ENCODE results near the gene CALY. TPM values are rescaled to one million over a fixed set of nuclear protein-coding genes. Genes with fewer than 3 reads are reported as not detected.

The CALY gene
- polyA plus RNA-seq, 2 of the 4 experiments (the other 2 are of a cell fraction) = 0.30 to 0.63 TPM

DNA sequence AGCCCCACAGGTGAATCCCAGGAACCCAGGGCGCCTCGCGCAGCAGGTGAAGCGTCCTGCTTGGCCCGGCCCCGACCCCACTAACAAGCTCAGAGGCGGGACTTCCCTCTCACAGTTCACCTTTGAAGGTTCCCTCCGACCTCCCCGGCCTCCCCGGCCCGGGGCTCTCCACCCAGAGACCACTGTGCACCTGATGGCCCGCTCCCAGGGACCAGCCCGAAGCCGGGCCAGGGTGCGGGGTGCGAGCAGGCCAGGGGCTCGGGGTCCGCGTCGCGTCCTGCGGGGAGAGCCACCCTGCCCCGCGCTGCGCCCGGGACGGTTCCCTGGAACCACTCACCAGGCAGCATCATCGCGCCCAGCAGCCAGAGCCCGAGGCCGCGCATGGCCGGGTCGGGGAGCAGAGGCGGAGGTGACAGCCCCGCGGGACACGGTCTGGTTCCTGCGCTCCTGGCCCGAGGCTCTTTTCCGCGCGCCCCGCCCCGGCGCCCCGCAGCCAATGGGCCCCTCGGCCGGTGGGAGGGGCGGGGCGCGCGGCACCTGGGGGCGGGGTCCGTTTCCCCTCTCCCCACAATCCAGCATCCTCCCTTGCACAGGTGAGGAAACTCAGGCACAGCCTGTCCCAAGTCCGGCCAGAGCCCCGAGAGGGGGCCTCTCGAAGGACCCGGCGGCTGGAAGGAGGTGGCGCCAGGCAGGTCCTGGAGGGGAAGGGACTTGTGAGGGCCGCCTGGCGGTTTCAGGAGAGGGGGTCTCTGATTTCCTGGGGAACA, 60.1 kb downstream of the CALY start, which contains the start of gene ADAM8:
ADAM8 (minus strand) TSS at position 434 of the 767 bp plus-strand sequence; CDS start at position 383, 51 bp downstream.
- CTCF ChIA-PET = interaction anchor here (0.7 to 4.3 kb wide), 5 partner anchors 9 to 474 kb away, joined by 3 to 21 read pairs (median 4); no protein-coding TSS in a partner anchor

DNA sequence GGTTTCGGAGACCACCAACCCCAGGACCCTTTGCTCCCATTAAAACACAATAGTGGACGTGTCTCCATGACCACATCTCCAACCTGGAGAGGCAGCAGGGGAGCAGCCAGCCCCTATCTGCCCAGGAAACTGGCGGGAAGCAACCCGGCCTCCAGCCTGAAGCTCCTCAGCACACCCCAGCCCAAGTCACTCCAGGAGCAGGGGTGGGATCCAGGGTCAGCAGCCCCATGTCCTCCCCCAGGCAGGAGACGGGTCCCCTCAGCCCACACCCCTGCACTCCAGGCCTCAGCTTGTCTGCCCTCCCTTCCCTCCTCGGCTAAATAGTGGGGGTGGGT, 60.6 kb downstream of the CALY start:
- Histone ChIP-seq H3K4me1 (peaks cover 4% of the 10 kb centered on the region; the same call in 1 of the 3 replicates), H3K9me3 (no peaks in the 10 kb centered on the region), H3K27ac (no peak overlapping the region), H3K4me2 (no peak overlapping the region), H3K4me3 (no peak overlapping the region)
- FAIRE-seq = no peak
- CTCF ChIA-PET = interaction anchor here (1.1 to 4.3 kb wide), 3 partner anchors 9 to 32 kb away, joined by 4 to 21 read pairs (median 4); no protein-coding TSS in a partner anchor
- ATAC-seq = no peak
- 89% methylated on average over 5 of the region's 6 CpGs for WGBS (ENCODE audit: missing lambda C conversion rate)
- TF ChIP-seq, protein P1, sequence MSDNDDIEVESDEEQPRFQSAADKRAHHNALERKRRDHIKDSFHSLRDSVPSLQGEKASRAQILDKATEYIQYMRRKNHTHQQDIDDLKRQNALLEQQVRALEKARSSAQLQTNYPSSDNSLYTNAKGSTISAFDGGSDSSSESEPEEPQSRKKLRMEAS (IDR thresholded peaks at IDR 0.05) = no peak
- TF ChIP-seq, protein P2, sequence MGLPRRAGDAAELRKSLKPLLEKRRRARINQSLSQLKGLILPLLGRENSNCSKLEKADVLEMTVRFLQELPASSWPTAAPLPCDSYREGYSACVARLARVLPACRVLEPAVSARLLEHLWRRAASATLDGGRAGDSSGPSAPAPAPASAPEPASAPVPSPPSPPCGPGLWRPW (IDR thresholded peaks at IDR 0.05) = no peak
- no peak for TF ChIP-seq ZFP36 (IDR thresholded peaks at IDR 0.05; ENCODE audit: borderline replicate concordance, partially characterized antibody)
- TF ChIP-seq, protein P3, sequence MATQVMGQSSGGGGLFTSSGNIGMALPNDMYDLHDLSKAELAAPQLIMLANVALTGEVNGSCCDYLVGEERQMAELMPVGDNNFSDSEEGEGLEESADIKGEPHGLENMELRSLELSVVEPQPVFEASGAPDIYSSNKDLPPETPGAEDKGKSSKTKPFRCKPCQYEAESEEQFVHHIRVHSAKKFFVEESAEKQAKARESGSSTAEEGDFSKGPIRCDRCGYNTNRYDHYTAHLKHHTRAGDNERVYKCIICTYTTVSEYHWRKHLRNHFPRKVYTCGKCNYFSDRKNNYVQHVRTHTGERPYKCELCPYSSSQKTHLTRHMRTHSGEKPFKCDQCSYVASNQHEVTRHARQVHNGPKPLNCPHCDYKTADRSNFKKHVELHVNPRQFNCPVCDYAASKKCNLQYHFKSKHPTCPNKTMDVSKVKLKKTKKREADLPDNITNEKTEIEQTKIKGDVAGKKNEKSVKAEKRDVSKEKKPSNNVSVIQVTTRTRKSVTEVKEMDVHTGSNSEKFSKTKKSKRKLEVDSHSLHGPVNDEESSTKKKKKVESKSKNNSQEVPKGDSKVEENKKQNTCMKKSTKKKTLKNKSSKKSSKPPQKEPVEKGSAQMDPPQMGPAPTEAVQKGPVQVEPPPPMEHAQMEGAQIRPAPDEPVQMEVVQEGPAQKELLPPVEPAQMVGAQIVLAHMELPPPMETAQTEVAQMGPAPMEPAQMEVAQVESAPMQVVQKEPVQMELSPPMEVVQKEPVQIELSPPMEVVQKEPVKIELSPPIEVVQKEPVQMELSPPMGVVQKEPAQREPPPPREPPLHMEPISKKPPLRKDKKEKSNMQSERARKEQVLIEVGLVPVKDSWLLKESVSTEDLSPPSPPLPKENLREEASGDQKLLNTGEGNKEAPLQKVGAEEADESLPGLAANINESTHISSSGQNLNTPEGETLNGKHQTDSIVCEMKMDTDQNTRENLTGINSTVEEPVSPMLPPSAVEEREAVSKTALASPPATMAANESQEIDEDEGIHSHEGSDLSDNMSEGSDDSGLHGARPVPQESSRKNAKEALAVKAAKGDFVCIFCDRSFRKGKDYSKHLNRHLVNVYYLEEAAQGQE (IDR thresholded peaks at IDR 0.05) = no peak
- no peak for TF ChIP-seq MYC (IDR thresholded peaks at IDR 0.05; ENCODE audit: borderline replicate concordance, low read length)
- TF ChIP-seq HOXB5 (CRISPR knock-in tag; IDR thresholded peaks at IDR 0.05) = no peak
- TF ChIP-seq JUN (IDR thresholded peaks at IDR 0.05) = no peak
- TF ChIP-seq TP53 (CRISPR knock-in tag; IDR thresholded peaks at IDR 0.05) = no peak
- TF ChIP-seq, protein P4, sequence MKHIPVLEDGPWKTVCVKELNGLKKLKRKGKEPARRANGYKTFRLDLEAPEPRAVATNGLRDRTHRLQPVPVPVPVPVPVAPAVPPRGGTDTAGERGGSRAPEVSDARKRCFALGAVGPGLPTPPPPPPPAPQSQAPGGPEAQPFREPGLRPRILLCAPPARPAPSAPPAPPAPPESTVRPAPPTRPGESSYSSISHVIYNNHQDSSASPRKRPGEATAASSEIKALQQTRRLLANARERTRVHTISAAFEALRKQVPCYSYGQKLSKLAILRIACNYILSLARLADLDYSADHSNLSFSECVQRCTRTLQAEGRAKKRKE (CRISPR knock-in tag; IDR thresholded peaks at IDR 0.05; ENCODE audit: low read depth) = no peak
- no peak for DNase-seq (ENCODE audit: low read depth in 1 of 2, low spot score in 1 of 2)
- POLR2A ChIA-PET = no interaction called here

More for the DNA sequence above, 60.1 kb downstream of the CALY start, which contains the start of gene ADAM8:
- H3K27ac ChIP-seq = no peak within 1 kb of the TSS
- no peak within 1 kb of the TSS for H3K4me2 ChIP-seq
- ATAC-seq (no peak), FAIRE-seq (no peak), DNase-seq (ENCODE audit: low read depth in 1 of 2, low spot score in 1 of 2) (no peak)
- H3K4me3 ChIP-seq = no peak within 1 kb of the TSS
- 87% methylated on average over 30 of the region's 63 CpGs for WGBS (ENCODE audit: missing lambda C conversion rate)
- TF ChIP-seq RAD21 (conservative IDR thresholded peaks at IDR 0.05 in 1 of 2, IDR thresholded peaks at IDR 0.05 in 1 of 2) (no peak), SREBF2 (IDR thresholded peaks at IDR 0.05) (no peak), RFX5 (IDR thresholded peaks at IDR 0.05) (no peak), RARB (CRISPR knock-in tag; IDR thresholded peaks at IDR 0.05) (no peak), TFCP2L1 (CRISPR knock-in tag; IDR thresholded peaks at IDR 0.05) (no peak), EP300 (IDR thresholded peaks at IDR 0.05) (no peak), CBX2 (IDR thresholded peaks at IDR 0.05; ENCODE audit: borderline replicate concordance, low read depth) (no peak)
- TF ChIP-seq, protein P5, sequence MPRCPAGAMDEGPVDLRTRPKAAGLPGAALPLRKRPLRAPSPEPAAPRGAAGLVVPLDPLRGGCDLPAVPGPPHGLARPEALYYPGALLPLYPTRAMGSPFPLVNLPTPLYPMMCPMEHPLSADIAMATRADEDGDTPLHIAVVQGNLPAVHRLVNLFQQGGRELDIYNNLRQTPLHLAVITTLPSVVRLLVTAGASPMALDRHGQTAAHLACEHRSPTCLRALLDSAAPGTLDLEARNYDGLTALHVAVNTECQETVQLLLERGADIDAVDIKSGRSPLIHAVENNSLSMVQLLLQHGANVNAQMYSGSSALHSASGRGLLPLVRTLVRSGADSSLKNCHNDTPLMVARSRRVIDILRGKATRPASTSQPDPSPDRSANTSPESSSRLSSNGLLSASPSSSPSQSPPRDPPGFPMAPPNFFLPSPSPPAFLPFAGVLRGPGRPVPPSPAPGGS (IDR thresholded peaks at IDR 0.05) = no peak
- POLR2A ChIA-PET = no interaction called here
- H3K4me1 ChIP-seq = peaks cover 4% of the 10 kb centered on the region; the same call in 1 of the 3 replicates
- no peaks in the 10 kb centered on the region for H3K9me3 ChIP-seq
